Activated T-helper 1 cell treated with anti-CD3 and anti-CD28 coated beads, Interleukin-2, amount 50 U/mL, for 16 hours (primary cell): Measurements from ENCODE around the gene RREB1.

Experiments used
- DNase-seq, 2 donors: peaks; one replicate each; pipeline ENCODE4 v3.0.0-alpha.2; 2020; ENCODE audit warnings: low read depth in 1 of 2, low spot score in 1 of 2

Gene RREB1, protein sequence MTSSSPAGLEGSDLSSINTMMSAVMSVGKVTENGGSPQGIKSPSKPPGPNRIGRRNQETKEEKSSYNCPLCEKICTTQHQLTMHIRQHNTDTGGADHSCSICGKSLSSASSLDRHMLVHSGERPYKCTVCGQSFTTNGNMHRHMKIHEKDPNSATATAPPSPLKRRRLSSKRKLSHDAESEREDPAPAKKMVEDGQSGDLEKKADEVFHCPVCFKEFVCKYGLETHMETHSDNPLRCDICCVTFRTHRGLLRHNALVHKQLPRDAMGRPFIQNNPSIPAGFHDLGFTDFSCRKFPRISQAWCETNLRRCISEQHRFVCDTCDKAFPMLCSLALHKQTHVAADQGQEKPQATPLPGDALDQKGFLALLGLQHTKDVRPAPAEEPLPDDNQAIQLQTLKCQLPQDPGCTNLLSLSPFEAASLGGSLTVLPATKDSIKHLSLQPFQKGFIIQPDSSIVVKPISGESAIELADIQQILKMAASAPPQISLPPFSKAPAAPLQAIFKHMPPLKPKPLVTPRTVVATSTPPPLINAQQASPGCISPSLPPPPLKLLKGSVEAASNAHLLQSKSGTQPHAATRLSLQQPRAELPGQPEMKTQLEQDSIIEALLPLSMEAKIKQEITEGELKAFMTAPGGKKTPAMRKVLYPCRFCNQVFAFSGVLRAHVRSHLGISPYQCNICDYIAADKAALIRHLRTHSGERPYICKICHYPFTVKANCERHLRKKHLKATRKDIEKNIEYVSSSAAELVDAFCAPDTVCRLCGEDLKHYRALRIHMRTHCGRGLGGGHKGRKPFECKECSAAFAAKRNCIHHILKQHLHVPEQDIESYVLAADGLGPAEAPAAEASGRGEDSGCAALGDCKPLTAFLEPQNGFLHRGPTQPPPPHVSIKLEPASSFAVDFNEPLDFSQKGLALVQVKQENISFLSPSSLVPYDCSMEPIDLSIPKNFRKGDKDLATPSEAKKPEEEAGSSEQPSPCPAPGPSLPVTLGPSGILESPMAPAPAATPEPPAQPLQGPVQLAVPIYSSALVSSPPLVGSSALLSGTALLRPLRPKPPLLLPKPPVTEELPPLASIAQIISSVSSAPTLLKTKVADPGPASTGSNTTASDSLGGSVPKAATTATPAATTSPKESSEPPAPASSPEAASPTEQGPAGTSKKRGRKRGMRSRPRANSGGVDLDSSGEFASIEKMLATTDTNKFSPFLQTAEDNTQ (N-terminal part only)

DNA sequence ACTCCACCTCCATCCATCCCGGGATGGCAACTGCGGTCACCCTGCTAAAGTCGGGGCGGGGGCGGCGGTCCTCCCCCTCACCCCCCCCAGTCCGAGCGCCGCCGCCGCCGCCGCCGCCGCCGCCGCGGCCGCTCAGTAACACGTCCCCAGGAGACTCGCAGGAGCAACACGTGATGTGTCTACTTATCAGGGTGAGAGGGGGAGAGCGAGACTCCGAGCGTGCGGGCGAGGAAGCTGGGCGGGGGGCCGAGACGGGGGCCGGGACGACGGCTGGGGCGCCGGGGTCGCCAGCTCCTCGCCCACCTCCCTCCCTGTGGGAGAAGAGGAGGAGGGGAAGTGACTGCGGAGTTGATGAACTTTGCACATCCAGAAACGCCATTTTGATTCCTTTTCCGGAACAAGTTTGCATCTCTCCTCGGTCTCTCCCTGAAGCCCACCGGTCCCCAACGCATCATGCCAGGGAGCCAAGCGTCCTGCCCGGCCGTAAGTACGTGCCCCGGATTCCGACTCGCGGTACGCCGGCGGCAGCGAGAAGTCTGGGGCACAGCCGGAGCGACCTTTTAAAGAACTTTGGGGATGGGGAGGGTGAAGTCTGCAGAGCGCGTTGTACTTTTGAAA, at the start of gene RREB1:
Gene RREB1, plus strand, starts transcription at position 384 of the 618 bp plus-strand sequence. CDS start 73,951 bp downstream, outside the sequence.
- DNase-seq, result peak; percentile 20 to 40

DNA sequence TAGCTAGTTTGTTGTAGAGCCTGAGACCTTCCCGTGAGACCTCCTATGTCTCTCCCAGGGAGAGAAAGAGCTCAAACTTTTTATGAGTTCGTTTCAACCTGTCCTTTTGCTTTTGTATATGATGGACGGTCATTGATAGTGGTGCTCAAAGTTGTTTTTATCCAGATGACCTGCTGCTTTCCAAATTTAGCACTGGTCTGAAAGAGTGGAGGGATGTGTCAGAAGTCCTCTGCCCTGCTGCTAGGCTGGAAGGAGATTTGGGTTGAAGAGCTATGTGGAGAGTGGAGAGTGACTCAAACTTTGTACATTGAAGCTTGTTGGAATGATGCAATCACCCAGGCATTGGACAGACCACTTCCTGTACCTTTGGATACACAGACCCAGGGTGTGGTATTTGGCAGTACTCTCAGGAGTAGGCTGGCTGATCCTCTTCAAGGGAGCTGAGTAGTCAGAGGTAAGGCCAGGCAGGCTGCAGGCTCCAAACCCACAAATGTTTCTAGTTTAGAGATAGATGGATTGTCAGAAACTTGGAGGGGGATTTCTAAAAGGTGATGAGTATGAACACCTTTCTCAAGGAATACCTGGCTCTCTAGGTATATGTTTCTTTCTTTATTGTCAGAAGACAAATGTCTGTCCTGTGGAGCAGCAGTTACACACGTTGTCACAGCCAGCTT, 49.4 kb upstream of the RREB1 start:
- DNase-seq, result no peak

DNA sequence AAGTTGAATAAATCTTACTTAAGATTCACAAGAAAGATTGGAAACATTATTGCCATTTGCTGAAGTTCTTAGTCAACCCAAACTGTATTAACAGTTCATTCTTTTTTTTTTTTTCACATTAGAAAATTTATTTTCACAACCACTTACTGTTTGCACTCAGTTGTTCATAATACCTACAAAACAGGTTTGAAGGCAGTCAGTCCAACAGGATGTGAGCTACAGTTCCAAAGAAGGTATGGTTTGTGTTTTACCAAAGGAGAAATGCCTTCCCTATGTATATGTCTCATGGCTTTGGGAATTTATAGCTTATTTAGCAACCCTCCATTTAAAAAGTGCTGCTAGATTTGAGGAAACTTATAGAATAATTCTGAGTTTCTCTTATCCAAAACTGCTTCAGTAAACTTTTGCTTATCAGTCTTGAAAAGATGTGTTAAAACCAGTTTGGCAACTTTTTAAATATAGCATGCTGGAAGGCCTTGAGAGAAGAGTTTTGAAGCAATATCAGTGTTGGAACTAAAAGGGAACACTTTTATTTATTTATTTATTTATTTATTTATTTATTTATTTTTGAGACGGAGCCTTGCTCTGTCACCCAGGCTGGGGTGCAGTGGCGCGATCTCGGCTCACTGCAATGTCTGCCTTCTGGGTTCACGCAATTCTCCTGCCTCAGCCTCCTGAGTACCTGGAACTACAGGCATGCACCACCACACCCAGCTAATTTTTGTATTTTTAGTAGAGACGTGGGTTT, 46.8 kb upstream of the RREB1 start:
- DNase-seq, result no peak

DNA sequence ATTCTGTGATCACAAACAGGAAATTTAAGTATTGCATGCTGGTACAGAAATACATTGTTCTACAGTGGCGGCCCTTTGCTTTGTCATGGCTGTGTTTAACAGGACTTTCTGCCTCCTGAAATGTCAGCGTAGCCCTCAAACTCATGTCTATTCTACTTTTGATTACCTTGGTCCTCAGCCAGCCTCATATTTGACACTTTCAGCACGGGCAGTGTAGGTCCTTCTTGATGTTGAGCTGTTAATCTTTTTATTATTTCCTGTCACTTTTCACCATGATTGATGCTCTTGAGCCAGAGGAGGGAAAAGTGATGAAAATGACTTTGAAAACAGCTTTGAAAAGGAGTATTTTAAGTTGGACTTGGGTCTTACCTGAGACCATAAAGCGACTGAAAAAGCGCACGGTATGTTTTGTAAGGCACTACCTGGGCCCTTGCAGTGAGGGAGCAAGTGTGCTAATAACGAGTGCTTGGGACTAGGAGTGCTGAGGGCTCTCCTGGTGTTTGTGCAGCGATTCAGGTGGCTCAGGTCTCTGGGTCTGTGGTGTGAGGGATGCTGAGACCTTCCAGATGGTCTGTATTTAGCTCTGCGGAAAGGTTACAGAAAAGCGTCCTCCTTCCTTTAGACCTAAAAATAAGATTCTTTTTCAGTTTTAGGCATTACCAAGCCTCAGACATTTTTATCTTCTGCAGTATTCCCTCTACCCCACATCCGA, 45.2 kb upstream of the RREB1 start:
- DNase-seq, result no peak

DNA sequence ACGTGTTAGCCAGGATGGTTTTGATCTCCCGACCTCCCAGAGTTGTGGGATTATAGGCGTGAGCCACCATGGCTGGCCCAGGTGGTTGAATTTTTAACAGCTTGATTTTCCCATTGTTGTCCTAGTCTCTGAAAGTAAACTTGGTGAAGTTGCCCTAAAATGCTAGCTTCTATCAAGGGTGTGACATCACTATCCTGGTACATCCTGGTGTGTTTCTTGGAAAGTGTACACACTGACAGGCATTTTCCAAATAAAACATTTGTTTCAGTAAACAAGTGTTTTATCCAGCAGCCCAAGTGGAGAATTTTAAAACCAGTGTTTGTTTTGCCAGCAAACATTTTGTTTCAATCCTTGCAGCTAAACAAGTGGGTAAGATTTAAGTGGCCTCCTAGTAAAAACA, 40.5 kb upstream of the RREB1 start:
- DNase-seq, result no peak

DNA sequence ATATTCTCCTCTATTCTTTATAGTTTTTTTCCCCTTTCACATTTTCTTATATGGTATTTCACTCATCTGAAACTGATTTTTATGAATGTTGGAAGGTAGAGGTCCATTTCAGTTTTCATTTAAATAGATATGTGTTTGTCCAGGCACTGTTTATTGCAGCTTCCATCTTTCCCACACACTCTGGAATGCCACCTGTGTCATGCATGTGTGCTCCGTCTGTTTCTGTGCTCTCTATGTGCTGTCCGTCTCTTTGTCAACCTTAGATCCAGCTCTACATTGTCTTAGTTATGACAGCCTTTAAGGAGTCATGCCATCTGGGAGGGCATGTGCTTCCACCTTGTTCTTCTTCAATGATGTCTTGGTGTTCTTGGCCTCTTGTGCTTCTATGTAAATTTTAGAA, 36.4 kb upstream of the RREB1 start:
- no peak for DNase-seq

DNA sequence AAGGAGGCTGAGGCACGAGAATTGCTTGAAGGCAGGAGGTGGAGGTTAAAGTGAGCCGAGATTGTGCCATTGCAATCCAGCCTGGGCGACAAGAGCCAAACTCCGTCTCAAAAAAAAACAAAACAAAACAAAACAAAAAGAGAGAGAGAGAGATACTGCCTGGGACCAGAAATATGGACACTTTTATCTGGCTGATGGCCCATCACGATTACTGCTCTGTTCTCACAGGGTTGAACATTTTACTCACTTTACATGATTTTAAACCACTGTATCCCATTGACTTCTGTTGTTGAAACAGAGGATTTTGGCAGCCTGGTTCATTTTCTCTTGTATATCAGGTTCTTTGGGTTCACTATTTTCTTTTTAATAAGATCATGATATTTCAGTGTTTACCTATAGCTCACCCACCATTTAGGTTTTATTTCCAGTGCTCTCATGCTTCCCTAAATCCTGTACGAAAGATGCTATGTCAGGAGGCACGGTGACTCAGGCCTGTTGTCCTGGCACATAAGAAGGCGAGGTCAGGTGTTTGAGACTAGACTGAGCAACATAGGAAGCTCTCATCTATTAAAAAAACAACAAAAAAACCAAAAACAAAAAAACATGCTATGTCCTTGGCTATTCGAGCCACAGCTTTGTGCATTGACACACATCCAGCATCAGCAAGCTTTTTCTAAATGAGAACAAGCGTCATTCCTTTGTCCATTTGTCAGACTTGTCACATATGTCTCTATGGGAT, 34.5 kb upstream of the RREB1 start:
- DNase-seq, result no peak

DNA sequence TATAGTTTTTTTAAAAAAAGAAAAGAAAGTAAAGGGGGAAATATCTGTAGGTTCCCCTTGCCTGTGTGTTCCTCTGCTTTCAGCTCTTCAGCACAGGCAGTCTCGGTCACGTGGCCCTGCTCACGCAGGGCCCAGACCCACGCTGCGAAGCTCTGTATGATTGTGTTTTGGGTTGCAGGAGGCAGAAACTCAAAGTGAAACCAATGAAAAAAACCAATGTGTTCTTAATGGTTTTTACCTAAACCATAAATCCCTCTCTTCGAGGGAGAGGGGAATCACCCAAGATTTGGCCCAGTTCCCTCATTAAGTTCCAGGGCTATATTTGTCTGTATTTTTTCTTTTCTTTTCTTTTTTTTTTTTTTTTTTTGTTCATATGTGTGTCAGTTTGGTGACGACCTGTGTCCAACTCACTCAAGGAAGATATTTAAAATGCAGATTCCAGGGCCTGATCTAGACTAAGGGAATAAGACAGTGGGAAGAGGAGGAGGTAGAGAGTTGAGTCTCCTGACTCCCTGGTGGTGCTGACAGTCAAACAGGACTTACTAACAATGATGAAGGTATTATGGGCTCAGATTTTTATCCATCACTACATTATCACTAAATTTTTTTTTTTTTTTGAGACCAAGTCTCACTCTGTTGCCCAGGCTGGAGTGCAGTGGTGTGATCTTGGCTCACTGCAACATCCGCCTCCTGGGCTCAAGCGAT, 33.8 kb upstream of the RREB1 start:
- peak in 1 of 2 donors; percentile 47 for DNase-seq

DNA sequence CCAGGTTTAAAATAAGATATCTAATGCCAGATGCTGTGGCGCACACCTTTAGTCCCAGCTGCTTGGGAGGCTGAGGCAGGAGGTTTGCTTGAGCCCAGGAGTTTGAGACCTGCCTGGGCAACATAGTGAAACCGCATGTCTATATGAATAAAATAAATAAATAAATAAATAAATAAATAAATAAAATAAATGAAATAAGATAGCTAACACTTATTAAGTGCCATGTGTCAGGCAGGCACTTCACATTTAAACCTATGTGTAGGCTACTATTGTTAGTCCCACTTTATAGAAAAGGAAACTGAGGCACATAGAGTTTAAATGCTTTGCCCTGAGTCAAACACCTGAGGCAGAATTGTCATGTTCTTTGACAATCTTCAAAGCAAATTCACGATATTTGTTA, 32.9 kb upstream of the RREB1 start:
- no peak for DNase-seq

DNA sequence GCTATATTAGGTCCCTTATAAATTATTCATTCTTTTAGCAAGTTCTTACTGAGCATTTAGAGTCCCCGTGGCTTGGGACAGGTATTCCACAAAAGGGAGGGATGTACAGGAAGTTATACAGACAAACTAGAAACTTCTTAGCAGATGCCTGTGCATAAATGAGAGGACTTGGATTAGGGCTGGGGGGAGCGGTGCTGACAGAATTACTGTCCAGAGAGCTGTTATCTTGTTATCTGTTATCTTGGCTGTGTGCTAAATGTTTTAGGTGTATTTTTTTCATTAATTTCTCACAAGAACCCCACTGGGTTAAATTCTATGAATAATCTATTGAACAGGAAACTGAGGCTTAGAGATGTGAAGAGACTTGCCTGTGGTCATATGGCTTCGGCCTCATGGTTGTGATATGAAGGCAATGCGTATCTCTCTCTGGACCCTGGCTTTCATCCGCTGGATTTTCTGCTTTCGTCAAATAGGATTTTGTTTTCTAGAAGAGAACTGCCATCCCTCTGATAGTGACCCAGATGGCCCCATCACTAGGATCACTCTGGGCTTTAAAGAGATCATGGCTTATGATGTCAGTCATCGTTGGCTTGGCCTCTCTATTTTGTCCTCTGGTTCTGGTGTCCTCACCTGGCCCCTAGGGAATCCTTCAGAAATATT, 32.3 kb upstream of the RREB1 start:
- DNase-seq, result no peak

DNA sequence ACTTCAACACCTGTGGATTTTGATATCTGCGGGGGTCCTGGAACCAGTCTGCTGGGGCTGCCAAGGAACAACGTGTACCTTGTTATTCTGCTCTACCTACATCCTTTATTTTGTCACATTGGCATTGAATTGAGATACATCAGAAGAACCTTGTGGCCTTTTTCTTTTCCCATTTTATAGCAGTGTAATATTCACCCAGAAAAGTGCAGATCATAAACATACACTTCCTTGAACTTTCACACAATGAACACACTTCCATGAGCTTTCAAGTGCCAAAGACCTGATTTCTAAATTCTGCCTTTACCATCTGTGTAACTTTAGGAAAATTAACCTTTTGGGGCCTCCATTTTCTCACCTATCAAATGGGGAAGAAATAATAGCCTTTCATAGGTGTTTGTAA, 29.9 kb upstream of the RREB1 start:
- no peak for DNase-seq

DNA sequence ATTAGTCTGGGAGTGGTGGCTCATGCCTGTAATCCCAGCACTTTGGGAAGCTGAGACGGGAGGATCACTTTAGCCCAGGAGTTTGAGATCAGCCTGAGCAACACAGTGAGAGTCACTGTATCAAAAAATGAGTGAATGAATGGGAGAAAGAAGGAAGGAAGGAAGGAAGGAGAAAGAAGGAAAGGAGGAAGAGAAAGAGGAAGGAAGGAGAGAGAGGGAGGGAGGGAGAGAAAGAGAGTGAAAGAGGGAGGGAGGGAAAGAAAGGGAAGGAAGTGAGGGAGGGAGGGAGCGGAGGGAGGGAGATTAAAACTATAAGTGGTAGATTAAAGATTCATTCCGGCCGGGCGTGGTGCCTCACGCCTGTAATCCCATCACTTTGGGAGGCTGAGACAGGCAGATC, 28.9 kb upstream of the RREB1 start:
- DNase-seq, result no peak

DNA sequence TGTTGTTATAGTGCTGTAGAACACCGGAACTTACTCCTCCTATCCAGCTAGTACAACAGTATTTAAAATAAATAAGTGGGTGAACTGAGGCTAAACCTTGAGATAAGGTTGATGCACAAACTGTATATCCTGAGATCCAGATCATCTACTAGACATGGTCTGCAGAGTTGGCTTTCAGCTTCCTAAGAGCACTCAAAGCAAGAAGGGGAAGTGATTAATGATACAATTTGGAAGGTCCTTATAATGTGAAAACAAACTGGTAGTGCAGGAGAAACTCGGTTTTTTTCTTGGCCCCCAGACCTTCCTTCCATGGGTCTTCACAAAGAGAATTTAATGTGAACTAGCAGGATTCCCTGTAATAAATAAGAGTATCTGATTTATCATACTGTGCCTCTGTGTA, 27.4 kb upstream of the RREB1 start:
- no peak for DNase-seq

DNA sequence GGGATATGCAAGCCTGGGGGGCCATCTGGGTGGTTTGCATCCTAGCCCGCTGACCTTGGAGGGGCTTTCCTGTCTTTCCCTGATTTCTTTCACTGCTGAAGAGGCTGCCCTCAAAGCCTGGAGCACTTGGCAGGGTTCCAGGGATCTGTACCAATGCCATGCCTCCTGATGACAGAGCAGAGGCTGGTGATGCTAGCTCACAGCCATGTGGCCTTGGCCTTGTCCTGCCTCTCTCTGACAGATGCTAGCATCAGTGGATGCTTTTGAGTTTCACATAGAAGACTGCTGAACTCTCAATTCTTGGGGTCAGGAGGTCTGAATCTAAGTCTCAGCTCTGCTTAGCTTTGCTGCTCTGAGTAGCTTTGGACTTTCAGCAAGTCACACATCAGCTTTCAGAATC, 21.9 kb upstream of the RREB1 start:
- DNase-seq, result no peak

DNA sequence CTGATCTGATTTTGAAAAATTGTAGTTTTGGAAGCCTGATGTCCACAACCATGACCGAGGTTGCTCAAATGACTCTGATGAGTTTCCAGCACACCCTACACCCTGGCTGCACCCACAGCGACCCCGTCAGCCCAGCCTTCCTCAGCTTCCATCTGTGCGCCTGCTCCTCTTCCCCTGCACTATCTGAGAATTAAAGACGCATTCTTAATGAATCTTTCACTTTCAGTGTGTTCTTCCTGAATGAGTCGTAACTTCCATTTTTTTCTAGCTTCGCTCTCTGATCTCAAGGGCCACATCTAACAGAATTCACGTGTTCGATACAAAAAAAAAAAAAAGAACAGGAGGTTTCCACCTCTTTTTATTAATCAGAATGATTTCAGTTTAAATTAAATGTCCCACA, 21.3 kb upstream of the RREB1 start:
- no peak for DNase-seq

DNA sequence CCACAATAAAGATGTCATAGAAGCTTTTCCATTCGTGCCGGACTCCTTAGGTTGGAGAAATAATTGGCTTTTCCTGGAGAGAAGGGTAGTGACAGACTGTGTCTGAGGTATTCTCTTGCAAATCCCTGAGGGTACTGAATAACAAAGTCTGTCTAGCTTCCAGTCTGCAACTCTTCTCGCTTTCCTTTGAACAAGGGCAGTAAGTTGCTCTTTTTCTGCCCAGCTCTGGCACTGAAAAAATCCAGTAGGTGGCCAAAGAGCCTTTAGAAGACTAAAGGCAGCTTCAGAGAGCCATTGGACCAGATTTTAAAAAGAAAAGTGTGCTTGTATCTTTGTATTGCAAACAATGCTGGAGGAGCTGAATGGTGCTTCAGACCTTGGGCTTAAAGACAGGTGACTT, 20.7 kb upstream of the RREB1 start:
- no peak for DNase-seq

DNA sequence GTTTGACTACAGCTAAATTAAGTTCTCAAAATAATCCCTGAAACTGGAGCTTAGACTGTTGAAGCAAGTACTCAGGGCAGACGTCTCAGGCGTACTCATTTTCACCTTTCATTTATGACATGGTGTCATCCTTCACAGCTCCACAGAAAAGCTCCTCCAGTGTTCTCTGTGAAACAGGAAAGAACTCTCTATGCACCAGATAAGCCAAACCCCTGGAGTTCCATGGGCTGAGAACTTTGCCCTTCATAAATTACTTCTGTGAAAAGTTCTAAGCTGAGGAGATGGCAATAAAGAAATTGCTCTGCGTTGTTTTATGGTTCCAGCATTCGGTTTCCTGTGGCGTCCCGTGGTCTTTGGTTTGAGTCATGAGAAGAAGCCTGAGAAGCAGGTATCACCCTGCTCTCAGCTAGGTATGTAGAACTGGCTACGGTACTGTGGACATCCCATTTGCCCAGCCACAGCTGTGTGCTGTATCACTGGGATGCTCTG, 20.2 kb upstream of the RREB1 start:
- DNase-seq, result no peak
